ENCODE data around the gene DICER1.

Gene DICER1

GRCh38 chr14:95174184-95174792 is 17.0 kb upstream of the DICER1 start:
- no peak overlapping the region for H3K4me3 ChIP-seq (ENCODE audit: control insufficient read depth, low read depth, low read length)
- TF ChIP-seq CTCF (IDR thresholded peaks at IDR 0.05; ENCODE audit: control insufficient read depth, insufficient read depth, low read depth, low read length, missing control alignments): no peak
- DNase-seq (ENCODE audit: low read depth): no peak

- no peak for TF ChIP-seq CTCF (IDR thresholded peaks at IDR 0.05; ENCODE audit: control insufficient read depth, insufficient read depth, low read depth, low read length, missing control alignments)
- no peak overlapping the region for H3K4me3 ChIP-seq (ENCODE audit: control insufficient read depth, low read depth, low read length)
- DNase-seq (ENCODE audit: low read depth): no peak
Measured at GRCh38 chr14:95173518-95173917, 16.2 kb upstream of the DICER1 start.

GRCh38 chr14:95167177-95167576 is 9.8 kb upstream of the DICER1 start:
- DNase-seq (ENCODE audit: low read depth): no peak
- TF ChIP-seq CTCF (IDR thresholded peaks at IDR 0.05; ENCODE audit: control insufficient read depth, insufficient read depth, low read depth, low read length, missing control alignments): no peak
- no peak overlapping the region for H3K4me3 ChIP-seq (ENCODE audit: control insufficient read depth, low read depth, low read length)

- H3K4me3 ChIP-seq (ENCODE audit: control insufficient read depth, low read depth, low read length): no peak overlapping the region
- DNase-seq (ENCODE audit: low read depth): no peak
- TF ChIP-seq CTCF (IDR thresholded peaks at IDR 0.05; ENCODE audit: control insufficient read depth, insufficient read depth, low read depth, low read length, missing control alignments): no peak
Measured at GRCh38 chr14:95165517-95165916, 8.2 kb upstream of the DICER1 start.

- DNase-seq (ENCODE audit: low read depth): no peak
- TF ChIP-seq CTCF (IDR thresholded peaks at IDR 0.05; ENCODE audit: control insufficient read depth, insufficient read depth, low read depth, low read length, missing control alignments): no peak
- H3K4me3 ChIP-seq (ENCODE audit: control insufficient read depth, low read depth, low read length): no peak overlapping the region
Measured at GRCh38 chr14:95164506-95164905, 7.2 kb upstream of the DICER1 start.

- TF ChIP-seq CTCF (IDR thresholded peaks at IDR 0.05; ENCODE audit: control insufficient read depth, insufficient read depth, low read depth, low read length, missing control alignments): no peak
- no peak for DNase-seq (ENCODE audit: low read depth)
- H3K4me3 ChIP-seq (ENCODE audit: control insufficient read depth, low read depth, low read length): no peak overlapping the region
Measured at GRCh38 chr14:95163666-95164065, 6.3 kb upstream of the DICER1 start.

GRCh38 chr14:95163132-95163531 is 5.8 kb upstream of the DICER1 start:
- no peak for TF ChIP-seq CTCF (IDR thresholded peaks at IDR 0.05; ENCODE audit: control insufficient read depth, insufficient read depth, low read depth, low read length, missing control alignments)
- H3K4me3 ChIP-seq (ENCODE audit: control insufficient read depth, low read depth, low read length): no peak overlapping the region
- DNase-seq (ENCODE audit: low read depth): no peak
